BE2C (cell line): ENCODE data around the gene SAMD3.

Source experiments
- DNase-seq: peaks from one replicate; pipeline ENCODE4 v3.0.0-alpha.2; 2020
- H3K27me3 ChIP-seq: fragments of 250-450 bp; sonication (Bioruptor Pico); 2 replicates; pipeline ENCODE4 v1.5.1; 2020; ENCODE audit warnings: mild to moderate bottlenecking
- H3K36me3 ChIP-seq: fragments of 250-450 bp; sonication (Bioruptor Pico); 2 replicates; pipeline ENCODE4 v1.5.1; 2020; ENCODE audit warnings: mild to moderate bottlenecking
- H3K4me1 ChIP-seq: fragments of 250-450 bp; sonication (Bioruptor Pico); 2 replicates; pipeline ENCODE4 v1.5.1; 2020
- H3K4me3 ChIP-seq: 2 replicates; pipeline ENCODE4 v1.5.1; 2011; ENCODE audit warnings: low read depth, low read length
- H3K9me3 ChIP-seq: fragments of 250-450 bp; sonication (Bioruptor Pico); 2 replicates; pipeline ENCODE4 v1.5.1; 2020
- CTCF ChIP-seq: IDR thresholded peaks from 2 replicates; pipeline ENCODE4 v1.5.1; 2012; ENCODE audit warnings: mild to moderate bottlenecking, low read depth, low read length

Gene SAMD3

GRCh38 chr6:130212215-130212874 is 10.4 kb downstream of the SAMD3 start:
- Histone ChIP-seq H3K4me3 (no peak overlapping the region), H3K27me3 (no peaks in the 10 kb centered on the region)
- TF ChIP-seq CTCF: no peak

GRCh38 chr6:130211691-130212090 is 11.1 kb downstream of the SAMD3 start:
- H3K9me3 ChIP-seq: no peaks in the 10 kb centered on the region
- no peak for TF ChIP-seq CTCF
- H3K4me3 ChIP-seq: no peak overlapping the region
- H3K27me3 ChIP-seq: no peaks in the 10 kb centered on the region
- no peaks in the 10 kb centered on the region for H3K4me1 ChIP-seq
- no peaks in the 10 kb centered on the region for H3K36me3 ChIP-seq
- DNase-seq: no peak

More at GRCh38 chr6:130212215-130212874, 10.4 kb downstream of the SAMD3 start:
- Histone ChIP-seq H3K36me3 (no peaks in the 10 kb centered on the region), H3K4me1 (no peaks in the 10 kb centered on the region), H3K9me3 (no peaks in the 10 kb centered on the region)
- no peak for DNase-seq

GRCh38 chr6:130207979-130208649 is 14.6 kb downstream of the SAMD3 start:
- H3K9me3 ChIP-seq: no peaks in the 10 kb centered on the region
- no peak overlapping the region for H3K4me3 ChIP-seq

GRCh38 chr6:130206479-130206878 is 16.3 kb downstream of the SAMD3 start:
- Histone ChIP-seq H3K9me3 (no peaks in the 10 kb centered on the region), H3K36me3 (no peaks in the 10 kb centered on the region), H3K4me3 (no peak overlapping the region), H3K27me3 (no peaks in the 10 kb centered on the region), H3K4me1 (no peaks in the 10 kb centered on the region)
- TF ChIP-seq CTCF: no peak
- no peak for DNase-seq

More at GRCh38 chr6:130207979-130208649, 14.6 kb downstream of the SAMD3 start:
- Histone ChIP-seq H3K4me1 (no peaks in the 10 kb centered on the region), H3K27me3 (no peaks in the 10 kb centered on the region), H3K36me3 (no peaks in the 10 kb centered on the region)
- no peak for TF ChIP-seq CTCF
- no peak for DNase-seq

- Histone ChIP-seq H3K4me1 (no peaks in the 10 kb centered on the region), H3K4me3 (no peak overlapping the region), H3K36me3 (no peaks in the 10 kb centered on the region), H3K27me3 (no peaks in the 10 kb centered on the region), H3K9me3 (no peaks in the 10 kb centered on the region)
- no peak for TF ChIP-seq CTCF
- no peak for DNase-seq
Measured at GRCh38 chr6:130204322-130204721, 18.4 kb downstream of the SAMD3 start.

- Histone ChIP-seq H3K9me3 (no peaks in the 10 kb centered on the region), H3K4me3 (no peak overlapping the region), H3K27me3 (no peaks in the 10 kb centered on the region), H3K36me3 (no peaks in the 10 kb centered on the region), H3K4me1 (no peaks in the 10 kb centered on the region)
- DNase-seq: no peak
- no peak for TF ChIP-seq CTCF
Measured at GRCh38 chr6:130203370-130203769, 19.4 kb downstream of the SAMD3 start.
